ENCODE data around the gene OR3A2.
"Not testable (repeated sequence)": the region's sequence is repeated elsewhere in the genome, so short reads cannot be mapped to it uniquely, and the experiment has no call there.

OR3A2 gene

GRCh38 chr17:3276126-3276525, 110.0 kb downstream of the OR3A2 start:
- no peak for DNase-seq (ENCODE audit: low read depth, low spot score)
- Histone ChIP-seq H3K9ac (ENCODE audit: insufficient read length, low read depth) (no peak overlapping the region), H3K36me3 (ENCODE audit: insufficient read depth, insufficient read length, low read length) (peaks cover 5% of the 10 kb centered on the region), H3K9me3 (ENCODE audit: insufficient read depth, low read length) (no peaks in the 10 kb centered on the region), H3K27me3 (ENCODE audit: insufficient read depth, insufficient read length) (no peaks in the 10 kb centered on the region), H3K4me1 (ENCODE audit: insufficient read depth, insufficient read length) (no peaks in the 10 kb centered on the region), H3K4me3 (ENCODE audit: insufficient read length, low read depth) (no peak overlapping the region)
- TF ChIP-seq SUZ12 (IDR thresholded peaks at IDR 0.05; ENCODE audit: extremely low read depth, insufficient read depth, insufficient read length) (no peak), ZNF274 (IDR thresholded peaks at IDR 0.05; ENCODE audit: low read depth, low read length) (no peak), YY1 (IDR thresholded peaks at IDR 0.05; ENCODE audit: insufficient read depth, insufficient read length) (no peak)

- DNase-seq (ENCODE audit: low read depth, low spot score), result no peak
- no peaks in the 10 kb centered on the region for H3K4me1 ChIP-seq (ENCODE audit: insufficient read depth, insufficient read length)
- no peaks in the 10 kb centered on the region; the same call in 1 of the 2 replicates for H3K9me3 ChIP-seq (ENCODE audit: insufficient read depth, low read length)
- no peak for TF ChIP-seq YY1 (IDR thresholded peaks at IDR 0.05; ENCODE audit: insufficient read depth, insufficient read length)
- TF ChIP-seq SUZ12 (IDR thresholded peaks at IDR 0.05; ENCODE audit: extremely low read depth, insufficient read depth, insufficient read length), result no peak
- TF ChIP-seq ZNF274 (IDR thresholded peaks at IDR 0.05; ENCODE audit: low read depth, low read length), result no peak
- H3K36me3 ChIP-seq (ENCODE audit: insufficient read depth, insufficient read length, low read length), result no peaks in the 10 kb centered on the region
- H3K9ac ChIP-seq (ENCODE audit: insufficient read length, low read depth), result no peak overlapping the region
- H3K4me3 ChIP-seq (ENCODE audit: insufficient read length, low read depth), result no peak overlapping the region
- no peaks in the 10 kb centered on the region for H3K27me3 ChIP-seq (ENCODE audit: insufficient read depth, insufficient read length)
Observed at GRCh38 chr17:3271072-3271848, 114.8 kb downstream of the OR3A2 start.

- TF ChIP-seq YY1 (IDR thresholded peaks at IDR 0.05; ENCODE audit: insufficient read depth, insufficient read length) (no peak), SUZ12 (IDR thresholded peaks at IDR 0.05; ENCODE audit: extremely low read depth, insufficient read depth, insufficient read length) (no peak), ZNF274 (IDR thresholded peaks at IDR 0.05; ENCODE audit: low read depth, low read length) (no peak)
Observed at GRCh38 chr17:3260600-3260999, 125.5 kb downstream of the OR3A2 start.

GRCh38 chr17:3260163-3260562, 125.9 kb downstream of the OR3A2 start:
- DNase-seq (ENCODE audit: low read depth, low spot score), result no peak
- peaks cover 3% of the 10 kb centered on the region for H3K4me1 ChIP-seq (ENCODE audit: insufficient read depth, insufficient read length)
- H3K4me3 ChIP-seq (ENCODE audit: insufficient read length, low read depth), result no peak overlapping the region
- H3K9me3 ChIP-seq (ENCODE audit: insufficient read depth, low read length), result no peaks in the 10 kb centered on the region
- no peak overlapping the region for H3K9ac ChIP-seq (ENCODE audit: insufficient read length, low read depth)
- H3K27me3 ChIP-seq (ENCODE audit: insufficient read depth, insufficient read length), result no peaks in the 10 kb centered on the region
- TF ChIP-seq SUZ12 (IDR thresholded peaks at IDR 0.05; ENCODE audit: extremely low read depth, insufficient read depth, insufficient read length), result no peak
- TF ChIP-seq ZNF274 (IDR thresholded peaks at IDR 0.05; ENCODE audit: low read depth, low read length), result no peak
- TF ChIP-seq YY1 (IDR thresholded peaks at IDR 0.05; ENCODE audit: insufficient read depth, insufficient read length), result no peak
- H3K36me3 ChIP-seq (ENCODE audit: insufficient read depth, insufficient read length, low read length), result no peaks in the 10 kb centered on the region

More at GRCh38 chr17:3260600-3260999, 125.5 kb downstream of the OR3A2 start:
- Histone ChIP-seq H3K9me3 (ENCODE audit: insufficient read depth, low read length) (no peaks in the 10 kb centered on the region), H3K9ac (ENCODE audit: insufficient read length, low read depth) (no peak overlapping the region), H3K4me1 (ENCODE audit: insufficient read depth, insufficient read length) (peaks cover 3% of the 10 kb centered on the region), H3K27me3 (ENCODE audit: insufficient read depth, insufficient read length) (no peaks in the 10 kb centered on the region), H3K36me3 (ENCODE audit: insufficient read depth, insufficient read length, low read length) (no peaks in the 10 kb centered on the region), H3K4me3 (ENCODE audit: insufficient read length, low read depth) (no peak overlapping the region)
- DNase-seq (ENCODE audit: low read depth, low spot score), result no peak

- no peak for TF ChIP-seq SUZ12 (IDR thresholded peaks at IDR 0.05; ENCODE audit: extremely low read depth, insufficient read depth, insufficient read length)
- TF ChIP-seq YY1 (IDR thresholded peaks at IDR 0.05; ENCODE audit: insufficient read depth, insufficient read length), result no peak
- TF ChIP-seq ZNF274 (IDR thresholded peaks at IDR 0.05; ENCODE audit: low read depth, low read length), result no peak
- Histone ChIP-seq H3K9ac (ENCODE audit: insufficient read length, low read depth) (no peak overlapping the region), H3K9me3 (ENCODE audit: insufficient read depth, low read length) (no peaks in the 10 kb centered on the region), H3K36me3 (ENCODE audit: insufficient read depth, insufficient read length, low read length) (no peaks in the 10 kb centered on the region), H3K4me1 (ENCODE audit: insufficient read depth, insufficient read length) (no peaks in the 10 kb centered on the region), H3K27me3 (ENCODE audit: insufficient read depth, insufficient read length) (no peaks in the 10 kb centered on the region), H3K4me3 (ENCODE audit: insufficient read length, low read depth) (no peak overlapping the region)
- DNase-seq (ENCODE audit: low read depth, low spot score), result peak; percentile 30
Observed at GRCh38 chr17:3256575-3256974, 129.5 kb downstream of the OR3A2 start.

- H3K4me3 ChIP-seq (ENCODE audit: insufficient read length, low read depth); H3K9me3 ChIP-seq (ENCODE audit: insufficient read depth, low read length); H3K36me3 ChIP-seq (ENCODE audit: insufficient read depth, insufficient read length, low read length); H3K4me1 ChIP-seq (ENCODE audit: insufficient read depth, insufficient read length); DNase-seq (ENCODE audit: low read depth, low spot score); H3K27me3 ChIP-seq (ENCODE audit: insufficient read depth, insufficient read length); H3K9ac ChIP-seq (ENCODE audit: insufficient read length, low read depth): not testable (repeated sequence)
Observed at GRCh38 chr17:3249013-3249412, 137.1 kb downstream of the OR3A2 start.

- not testable (repeated sequence) for H3K36me3 ChIP-seq (ENCODE audit: insufficient read depth, insufficient read length, low read length); H3K4me3 ChIP-seq (ENCODE audit: insufficient read length, low read depth); H3K9me3 ChIP-seq (ENCODE audit: insufficient read depth, low read length); H3K4me1 ChIP-seq (ENCODE audit: insufficient read depth, insufficient read length); H3K27me3 ChIP-seq (ENCODE audit: insufficient read depth, insufficient read length); DNase-seq (ENCODE audit: low read depth, low spot score); H3K9ac ChIP-seq (ENCODE audit: insufficient read length, low read depth)
Observed at GRCh38 chr17:3244841-3245240, 141.3 kb downstream of the OR3A2 start.

GRCh38 chr17:3241044-3241443, 145.1 kb downstream of the OR3A2 start:
- not testable (repeated sequence) for DNase-seq (ENCODE audit: low read depth, low spot score); H3K9me3 ChIP-seq (ENCODE audit: insufficient read depth, low read length); H3K9ac ChIP-seq (ENCODE audit: insufficient read length, low read depth); H3K4me3 ChIP-seq (ENCODE audit: insufficient read length, low read depth); H3K27me3 ChIP-seq (ENCODE audit: insufficient read depth, insufficient read length); H3K36me3 ChIP-seq (ENCODE audit: insufficient read depth, insufficient read length, low read length); H3K4me1 ChIP-seq (ENCODE audit: insufficient read depth, insufficient read length)

- not testable (repeated sequence) for H3K36me3 ChIP-seq (ENCODE audit: insufficient read depth, insufficient read length, low read length); H3K4me1 ChIP-seq (ENCODE audit: insufficient read depth, insufficient read length); H3K4me3 ChIP-seq (ENCODE audit: insufficient read length, low read depth); H3K9me3 ChIP-seq (ENCODE audit: insufficient read depth, low read length); H3K9ac ChIP-seq (ENCODE audit: insufficient read length, low read depth); DNase-seq (ENCODE audit: low read depth, low spot score); H3K27me3 ChIP-seq (ENCODE audit: insufficient read depth, insufficient read length)
Observed at GRCh38 chr17:3238685-3239084, 147.4 kb downstream of the OR3A2 start.

GRCh38 chr17:3232300-3232699, 153.8 kb downstream of the OR3A2 start:
- not testable (repeated sequence) for H3K9ac ChIP-seq (ENCODE audit: insufficient read length, low read depth); DNase-seq (ENCODE audit: low read depth, low spot score); H3K4me1 ChIP-seq (ENCODE audit: insufficient read depth, insufficient read length)

More at GRCh38 chr17:3232300-3232699, 153.8 kb downstream of the OR3A2 start:
- H3K36me3 ChIP-seq (ENCODE audit: insufficient read depth, insufficient read length, low read length); H3K9me3 ChIP-seq (ENCODE audit: insufficient read depth, low read length); H3K4me3 ChIP-seq (ENCODE audit: insufficient read length, low read depth); H3K27me3 ChIP-seq (ENCODE audit: insufficient read depth, insufficient read length): not testable (repeated sequence)

All from NT2/D1 (cell line).